GM10847 (cell line): ENCODE results near the gene CCDC180.

ENCODE experiments used
- POLR2A ChIP-seq: IDR thresholded peaks from 2 replicates; pipeline ENCODE4 v1.6.1; 2011; ENCODE audit not compliant: insufficient read length; ENCODE audit errors: extremely low read depth

CCDC180 gene

GRCh38 chr9:97305501-97306298 lies 1.8 kb upstream of the CCDC180 start:
- no peak for TF ChIP-seq POLR2A

- TF ChIP-seq POLR2A = no peak
Measured at GRCh38 chr9:97307091-97307490, 368 bp upstream of the CCDC180 start.

DNA sequence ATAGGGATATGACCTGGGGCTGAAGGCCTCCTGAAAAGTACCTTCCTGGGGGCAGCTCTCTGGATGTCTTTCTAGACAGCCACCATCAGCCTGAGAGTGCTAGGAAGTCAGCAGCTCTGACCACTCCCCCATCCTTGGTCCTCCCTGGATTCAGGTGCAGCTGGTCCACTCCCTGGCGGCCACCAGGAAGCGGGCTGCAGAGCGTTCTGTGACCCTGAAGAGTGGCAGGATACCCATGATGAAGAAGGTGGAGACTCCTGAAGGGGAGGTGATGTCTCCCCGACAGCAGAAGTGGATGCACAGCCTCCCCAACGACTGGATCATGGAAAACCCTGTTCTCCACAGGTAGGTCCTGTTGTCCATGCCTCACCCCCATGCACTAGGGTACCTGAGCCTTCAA lies 1.8 kb downstream of the CCDC180 start:
- TF ChIP-seq POLR2A = no peak

DNA sequence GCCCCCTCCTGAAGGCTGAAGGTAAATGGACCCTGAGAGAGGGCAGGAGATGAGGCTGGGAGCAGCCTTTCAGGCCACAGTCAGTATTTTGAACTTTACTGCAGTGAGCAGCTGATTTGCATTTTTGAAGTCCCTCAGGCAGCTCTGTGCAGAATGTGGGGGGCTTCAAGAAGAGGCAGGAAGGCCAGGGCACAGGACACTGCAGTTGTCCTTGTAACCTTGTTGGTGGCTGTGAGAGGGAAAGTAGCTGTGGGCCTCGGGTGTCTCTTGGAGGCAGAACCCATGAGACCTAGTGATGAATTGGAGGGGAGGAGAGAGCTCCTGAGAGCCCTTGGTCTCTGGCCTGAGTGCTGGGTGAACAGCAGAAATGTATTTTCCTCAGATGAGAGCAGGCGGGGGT lies 2.6 kb downstream of the CCDC180 start:
- TF ChIP-seq POLR2A = no peak

- TF ChIP-seq POLR2A = no peak
Measured at GRCh38 chr9:97310896-97311295, 3.4 kb downstream of the CCDC180 start.

DNA sequence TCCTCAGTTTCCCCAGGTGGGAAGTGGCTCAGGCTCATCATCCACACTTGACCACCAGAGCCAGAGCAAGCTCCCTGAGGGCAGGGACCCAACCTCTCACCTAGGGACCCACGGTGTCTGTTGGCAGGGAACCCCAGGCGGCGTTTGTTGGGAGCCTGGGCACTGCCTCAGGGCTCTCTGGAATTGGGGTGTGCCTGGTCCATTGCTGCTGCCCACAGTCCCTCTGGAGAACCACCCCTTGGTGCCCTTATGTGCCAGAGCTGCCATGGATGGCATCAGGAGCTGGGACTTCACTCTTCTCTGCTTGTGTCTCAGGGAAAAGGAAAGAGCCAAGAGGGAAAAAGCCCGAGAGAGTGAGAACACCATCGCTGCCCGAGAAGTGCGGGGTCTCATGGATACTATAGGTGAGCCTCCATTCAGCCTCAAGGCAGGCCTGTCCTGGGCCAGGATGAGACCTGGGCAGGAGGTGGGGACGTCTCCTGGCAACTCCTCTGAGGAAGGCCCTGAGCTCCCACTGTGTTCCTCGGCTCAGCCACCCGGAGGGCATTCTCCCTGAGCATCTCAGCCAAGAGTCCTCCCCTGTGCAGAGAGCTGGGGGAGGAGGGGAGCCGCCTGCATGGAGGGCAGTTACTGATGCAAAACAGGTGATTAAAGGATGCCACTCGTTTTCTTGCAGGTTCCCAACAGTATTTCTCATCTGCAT lies 4.5 kb downstream of the CCDC180 start:
- TF ChIP-seq POLR2A = no peak

DNA sequence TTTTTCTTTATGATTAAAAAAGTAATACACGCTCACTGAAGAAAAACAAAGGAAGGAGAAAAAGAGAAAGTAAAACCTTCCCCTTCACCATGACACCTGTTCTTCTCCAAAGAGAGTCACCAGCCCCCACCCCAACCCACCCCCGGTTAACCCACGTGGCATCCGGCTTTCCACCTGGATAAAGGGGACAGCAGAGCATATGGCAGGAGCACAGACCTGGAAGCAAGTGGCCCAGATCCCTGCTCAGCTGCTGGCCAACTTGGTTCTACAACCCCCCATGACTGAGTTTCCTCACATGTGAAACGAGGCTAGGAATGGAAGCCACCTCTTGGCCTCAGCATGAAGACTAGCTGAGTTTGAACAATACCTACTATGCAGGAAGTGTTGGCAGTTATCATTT lies 5.1 kb downstream of the CCDC180 start:
- no peak for TF ChIP-seq POLR2A

DNA sequence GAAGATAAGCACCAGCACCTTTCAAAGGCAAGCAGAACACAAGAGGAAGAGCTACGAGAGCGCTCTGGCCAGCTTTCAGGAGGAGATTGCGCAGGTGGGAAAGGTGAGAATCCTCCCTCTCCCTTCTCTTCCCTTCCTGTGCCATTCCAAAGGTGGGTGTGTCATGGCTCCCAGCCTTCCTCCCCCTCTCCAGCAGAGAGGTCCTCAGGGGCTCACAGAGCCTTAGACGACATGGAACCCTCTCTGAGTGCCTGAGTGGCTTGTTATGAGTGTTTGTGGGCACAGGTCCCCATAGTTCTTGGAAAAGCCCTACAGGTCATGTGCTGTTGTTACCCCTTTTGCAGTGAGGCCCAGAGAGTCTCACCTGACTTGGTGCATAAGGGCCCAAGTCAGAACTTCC lies 5.8 kb downstream of the CCDC180 start:
- no peak for TF ChIP-seq POLR2A

- TF ChIP-seq POLR2A = no peak
Measured at GRCh38 chr9:97313746-97314145, 6.3 kb downstream of the CCDC180 start.

GRCh38 chr9:97314503-97314902 lies 7.0 kb downstream of the CCDC180 start:
- no peak for TF ChIP-seq POLR2A

DNA sequence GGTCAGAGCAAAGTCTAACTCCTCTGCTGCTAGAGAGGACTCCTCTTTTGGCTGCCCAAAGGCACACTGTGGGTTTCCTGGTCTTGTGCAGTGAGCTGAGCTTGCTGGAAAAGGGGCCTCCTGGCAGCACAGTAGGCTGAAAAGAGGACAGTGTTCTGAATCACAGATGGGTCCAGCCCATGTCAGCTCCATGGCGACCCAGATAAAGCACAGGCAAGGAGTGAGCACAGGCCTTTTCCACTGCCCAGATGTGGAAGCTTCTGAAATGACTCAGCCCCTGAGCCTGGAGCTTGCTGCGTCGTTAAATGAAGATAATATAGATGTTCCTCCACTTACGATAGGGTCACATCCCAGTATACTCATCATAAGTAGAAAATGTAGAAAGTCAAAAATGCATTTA lies 8.1 kb downstream of the CCDC180 start:
- no peak for TF ChIP-seq POLR2A

GRCh38 chr9:97316904-97317303 lies 9.4 kb downstream of the CCDC180 start:
- no peak for TF ChIP-seq POLR2A

DNA sequence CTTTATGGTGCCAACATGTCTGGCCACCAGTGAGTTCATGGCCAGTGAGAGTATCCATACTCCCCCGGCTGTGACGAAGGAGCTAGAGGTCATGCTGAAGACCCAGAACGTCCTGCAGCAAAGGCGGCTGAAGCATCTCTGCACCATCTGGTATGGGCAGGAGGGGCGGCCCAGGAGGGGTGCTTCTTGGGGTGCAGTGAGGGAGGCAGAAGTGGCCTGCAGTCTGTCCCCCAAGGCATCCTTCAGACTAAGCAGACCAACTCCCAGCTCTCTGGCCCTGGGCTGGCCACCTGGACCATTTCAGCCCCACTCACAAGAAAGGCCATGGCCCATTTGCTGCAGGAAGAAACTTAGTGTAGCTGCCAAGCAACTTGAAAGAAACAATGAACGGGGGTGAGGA lies 11.0 kb downstream of the CCDC180 start:
- TF ChIP-seq POLR2A = no peak

DNA sequence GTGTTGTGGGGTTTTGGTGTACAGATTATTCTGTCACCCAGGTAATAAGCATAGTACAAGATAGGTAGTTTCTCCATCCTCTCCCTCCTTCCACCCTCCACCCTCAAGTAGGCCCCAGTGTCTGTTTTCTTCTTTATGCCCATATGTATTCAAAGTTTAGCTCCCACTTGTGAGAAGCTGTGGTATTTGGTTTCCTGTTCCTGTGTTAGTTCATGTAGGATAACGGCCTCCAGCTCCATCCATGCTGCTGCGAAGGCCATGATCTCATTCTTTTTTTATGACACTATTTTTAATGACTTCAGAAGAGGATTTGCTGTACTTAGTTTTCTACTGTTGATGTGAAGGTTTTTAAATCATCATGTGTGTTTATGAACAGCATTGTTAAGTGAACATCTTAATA lies 11.9 kb downstream of the CCDC180 start:
- no peak for TF ChIP-seq POLR2A

GRCh38 chr9:97320080-97320642 lies 12.7 kb downstream of the CCDC180 start:
- no peak for TF ChIP-seq POLR2A

DNA sequence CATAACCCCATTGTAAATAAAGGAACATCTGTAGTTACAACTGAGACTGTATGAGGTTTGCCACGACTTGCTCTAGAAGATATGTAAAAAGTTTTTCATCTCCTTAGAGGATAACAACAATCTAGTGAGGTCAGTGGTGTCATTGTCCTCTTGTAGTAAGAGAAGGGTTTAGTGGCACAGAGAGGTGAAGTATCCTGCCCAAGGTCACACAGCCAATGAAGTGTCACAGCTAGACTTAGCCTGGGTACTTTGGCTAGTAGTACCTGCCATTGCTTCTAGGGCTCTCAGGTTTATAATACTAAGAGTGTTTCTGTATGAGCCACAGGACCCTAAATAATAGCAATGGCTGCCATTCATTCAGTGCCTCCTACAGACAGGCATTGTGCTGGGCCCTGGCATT lies 13.8 kb downstream of the CCDC180 start:
- TF ChIP-seq POLR2A = no peak

DNA sequence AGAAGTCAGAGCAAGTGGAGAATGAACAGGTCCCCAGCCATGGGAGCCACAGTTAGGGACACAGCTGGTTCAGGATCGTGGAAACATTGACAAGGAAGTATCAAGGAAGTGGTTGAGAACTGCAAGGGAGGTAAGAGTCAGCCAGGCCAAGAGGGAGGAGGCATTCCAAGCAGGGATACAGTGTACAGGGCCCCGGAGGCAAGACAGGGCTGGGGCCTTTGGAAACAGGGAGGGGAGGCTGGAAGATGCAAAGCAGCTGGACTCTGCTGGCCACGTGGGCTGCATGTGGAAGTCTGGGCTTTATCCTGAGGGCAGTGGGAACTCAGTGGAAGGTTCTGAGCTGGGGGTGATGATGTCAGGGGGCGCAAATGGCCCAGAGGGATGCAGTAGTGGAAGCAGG lies 14.2 kb downstream of the CCDC180 start:
- TF ChIP-seq POLR2A = no peak

DNA sequence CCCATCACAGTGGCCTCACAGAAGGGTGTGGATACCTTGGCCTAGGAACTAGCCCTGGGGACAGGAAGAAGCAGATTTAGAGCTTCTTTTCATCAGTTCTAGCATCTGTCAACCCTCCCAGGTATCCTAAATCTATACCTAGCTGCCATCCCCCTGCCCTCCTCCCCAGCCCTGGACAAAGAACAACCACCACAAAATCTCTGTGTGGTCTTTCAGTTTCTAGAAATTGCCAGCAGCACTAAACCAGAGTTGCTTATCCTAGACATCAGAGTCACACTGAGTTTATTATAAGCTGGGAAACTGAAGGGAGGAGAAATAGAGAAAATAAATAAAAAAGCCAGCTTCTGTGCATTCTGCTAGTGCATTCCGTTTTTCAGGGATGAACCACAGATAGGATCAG lies 14.6 kb downstream of the CCDC180 start:
- TF ChIP-seq POLR2A = no peak
